ENCODE measurements around the gene NCAPD2. TPM values are rescaled to one million over a fixed set of nuclear protein-coding genes. Genes with fewer than 3 reads are reported as not detected.
A peak's percentile ranks its signal among the peaks of the same experiment; 100 is the strongest.

Gene NCAPD2
- total RNA-seq, 2 donors from 2014 or later, result 90.3 to 150 TPM

- Mint-ChIP-seq H3K36me3 (ENCODE audit: low read depth) (peaks cover 65% of the 10 kb centered on the region), H3K27me3 (ENCODE audit: insufficient read depth) (no peaks in the 10 kb centered on the region), H3K9me3 (peaks cover 2% of the 10 kb centered on the region), H3K27ac (peak overlapping the region; percentile 10), H3K4me1 (peaks cover 45% of the 10 kb centered on the region), H3K4me3 (no peak overlapping the region)
- no peak for TF ChIP-seq CTCF (conservative IDR thresholded peaks at IDR 0.05)
- peaks cover 18% of the 10 kb centered on the region for H3K4me1 ChIP-seq (ENCODE audit: control insufficient read depth, insufficient read depth, low read length)
- H3K36me3 ChIP-seq (ENCODE audit: control insufficient read depth, insufficient read depth, low read length), result peaks cover 54% of the 10 kb centered on the region
- no peak overlapping the region for H3K27ac ChIP-seq (ENCODE audit: low read depth, low read length)
- no peak overlapping the region for H3K4me3 ChIP-seq (ENCODE audit: low read length)
- no peaks in the 10 kb centered on the region for H3K27me3 ChIP-seq (ENCODE audit: control insufficient read depth, insufficient read depth, low read length, poor library complexity, severe bottlenecking)
- DNase-seq, result no peak
- H3K9ac ChIP-seq (ENCODE audit: extremely low read depth, low read length, poor library complexity, severe bottlenecking), result no peak overlapping the region
- no peaks in the 10 kb centered on the region for H3K9me3 ChIP-seq (ENCODE audit: control insufficient read depth, low read length)
- WGBS, 2 experiments (ENCODE audit: insufficient coverage in 1 of 2, insufficient read length in 1 of 2), result 93% methylated on average over 4 to 5 of the region's 5 CpGs
Observed at GRCh38 chr12:6539314-6539682, 45.4 kb downstream of the NCAPD2 start.

- Mint-ChIP-seq H3K36me3 (ENCODE audit: low read depth) (peaks cover 69% of the 10 kb centered on the region), H3K27ac (peak overlapping the region; percentile 10), H3K27me3 (ENCODE audit: insufficient read depth) (no peaks in the 10 kb centered on the region), H3K4me3 (peak overlapping the region; percentile 37), H3K4me1 (peaks cover 45% of the 10 kb centered on the region), H3K9me3 (peaks cover 2% of the 10 kb centered on the region)
- WGBS, 2 experiments (ENCODE audit: insufficient coverage in 1 of 2, insufficient read length in 1 of 2), result 88 to 90% methylated on average over 10 to 14 of the region's 14 CpGs
- Histone ChIP-seq H3K27ac (ENCODE audit: low read depth, low read length) (no peak overlapping the region), H3K27me3 (ENCODE audit: control insufficient read depth, insufficient read depth, low read length, poor library complexity, severe bottlenecking) (no peaks in the 10 kb centered on the region), H3K4me1 (ENCODE audit: control insufficient read depth, insufficient read depth, low read length) (peaks cover 18% of the 10 kb centered on the region), H3K9me3 (ENCODE audit: control insufficient read depth, low read length) (no peaks in the 10 kb centered on the region), H3K36me3 (ENCODE audit: control insufficient read depth, insufficient read depth, low read length) (peaks cover 59% of the 10 kb centered on the region), H3K4me3 (ENCODE audit: low read length) (no peak overlapping the region), H3K9ac (ENCODE audit: extremely low read depth, low read length, poor library complexity, severe bottlenecking) (no peak overlapping the region)
- peak; percentile 66 for DNase-seq
- no peak for TF ChIP-seq CTCF (conservative IDR thresholded peaks at IDR 0.05)
Observed at GRCh38 chr12:6539707-6540134, 45.8 kb downstream of the NCAPD2 start.

- H3K27ac ChIP-seq (ENCODE audit: low read depth, low read length), result no peak overlapping the region
- DNase-seq, result peak; percentile 99
Observed at GRCh38 chr12:6540181-6540877, 46.4 kb downstream of the NCAPD2 start.

More at GRCh38 chr12:6540181-6540877, 46.4 kb downstream of the NCAPD2 start:
- Histone ChIP-seq H3K9me3 (ENCODE audit: control insufficient read depth, low read length) (no peaks in the 10 kb centered on the region), H3K9ac (ENCODE audit: extremely low read depth, low read length, poor library complexity, severe bottlenecking) (no peak overlapping the region), H3K27me3 (ENCODE audit: control insufficient read depth, insufficient read depth, low read length, poor library complexity, severe bottlenecking) (no peaks in the 10 kb centered on the region), H3K4me3 (ENCODE audit: low read length) (no peak overlapping the region), H3K4me1 (ENCODE audit: control insufficient read depth, insufficient read depth, low read length) (peaks cover 18% of the 10 kb centered on the region), H3K36me3 (ENCODE audit: control insufficient read depth, insufficient read depth, low read length) (peaks cover 56% of the 10 kb centered on the region)
- peaks cover 2% of the 10 kb centered on the region for H3K9me3 Mint-ChIP-seq
- peaks cover 67% of the 10 kb centered on the region for H3K36me3 Mint-ChIP-seq (ENCODE audit: low read depth)
- peak overlapping the region; percentile 37 for H3K4me3 Mint-ChIP-seq
- TF ChIP-seq CTCF (conservative IDR thresholded peaks at IDR 0.05), result no peak
- H3K27me3 Mint-ChIP-seq (ENCODE audit: insufficient read depth), result no peaks in the 10 kb centered on the region
- peaks cover 45% of the 10 kb centered on the region for H3K4me1 Mint-ChIP-seq
- peak overlapping the region; percentile 10 for H3K27ac Mint-ChIP-seq
- WGBS, 2 experiments (ENCODE audit: insufficient coverage in 1 of 2, insufficient read length in 1 of 2), result 37 to 39% methylated on average over 30 to 35 of the region's 35 CpGs
